Activated gamma-delta T cell treated with anti-CD3 and anti-CD28 coated beads, Interleukin-2, amount 50 U/mL, for 16 hours (primary cell): ENCODE results near the gene INPP4A.

Source experiments
- DNase-seq: peaks from one replicate; pipeline ENCODE4 v3.0.0-alpha.2; 2020; ENCODE audit warnings: low read depth

INPP4A gene

GRCh38 chr2:98496750-98497493 lies 52.3 kb downstream of the INPP4A start:
- DNase-seq, result no peak

- no peak for DNase-seq
Measured at GRCh38 chr2:98498703-98499440, 54.2 kb downstream of the INPP4A start.

- no peak for DNase-seq
Measured at GRCh38 chr2:98500561-98500960, 55.9 kb downstream of the INPP4A start.

- no peak for DNase-seq
Measured at GRCh38 chr2:98501223-98501622, 56.6 kb downstream of the INPP4A start.

- no peak for DNase-seq
Measured at GRCh38 chr2:98501876-98502275, 57.2 kb downstream of the INPP4A start.

- DNase-seq, result no peak
Measured at GRCh38 chr2:98502556-98503335, 58.1 kb downstream of the INPP4A start.

- DNase-seq, result no peak
Measured at GRCh38 chr2:98503481-98504105, 58.9 kb downstream of the INPP4A start.

GRCh38 chr2:98504381-98505109 lies 59.9 kb downstream of the INPP4A start:
- DNase-seq, result no peak

GRCh38 chr2:98505311-98505808 lies 60.7 kb downstream of the INPP4A start:
- DNase-seq, result no peak

- no peak for DNase-seq
Measured at GRCh38 chr2:98505971-98506664, 61.5 kb downstream of the INPP4A start.

- no peak for DNase-seq
Measured at GRCh38 chr2:98506881-98507280, 62.2 kb downstream of the INPP4A start.

GRCh38 chr2:98507461-98507860 lies 62.8 kb downstream of the INPP4A start:
- DNase-seq, result no peak

- no peak for DNase-seq
Measured at GRCh38 chr2:98507891-98508708, 63.4 kb downstream of the INPP4A start.

GRCh38 chr2:98508709-98509066 lies 64.0 kb downstream of the INPP4A start:
- DNase-seq, result peak; percentile 12

- DNase-seq, result no peak
Measured at GRCh38 chr2:98509542-98510321, 65.1 kb downstream of the INPP4A start.

GRCh38 chr2:98510322-98510662 lies 65.6 kb downstream of the INPP4A start:
- no peak for DNase-seq

GRCh38 chr2:98511981-98512380 lies 67.3 kb downstream of the INPP4A start:
- no peak for DNase-seq

GRCh38 chr2:98512699-98513098 lies 68.0 kb downstream of the INPP4A start:
- DNase-seq, result no peak

- DNase-seq, result no peak
Measured at GRCh38 chr2:98514096-98514639, 69.5 kb downstream of the INPP4A start.
